ENCODE measurements around the gene SSB. TPM values are rescaled to one million over a fixed set of nuclear protein-coding genes. Genes with fewer than 3 reads are reported as not detected.
"Not testable (repeated sequence)": the region's sequence is repeated elsewhere in the genome, so short reads cannot be mapped to it uniquely, and the experiment has no call there.

SSB gene
- total and polyA plus RNA-seq, 8 donors = 30.7 to 94.2 (median 55.4) TPM

DNA sequence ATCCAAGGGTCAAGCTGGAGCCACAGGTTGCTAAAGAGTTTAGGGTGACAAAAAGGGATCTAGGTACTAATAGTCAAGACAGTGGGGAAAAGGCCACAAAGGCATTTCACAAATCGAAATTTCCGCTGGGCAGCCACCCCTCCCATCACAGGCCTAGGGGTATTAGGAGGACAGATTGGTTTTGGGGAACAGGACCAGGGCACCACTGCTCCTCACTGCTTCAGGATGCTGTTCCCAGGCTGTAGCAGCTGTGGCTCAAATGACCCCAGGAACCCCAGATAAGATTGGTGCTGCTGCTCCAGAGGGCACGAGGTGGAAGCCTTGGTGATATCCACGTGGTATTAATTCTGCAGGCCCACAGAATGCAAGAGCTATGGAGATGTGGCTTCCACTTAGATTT lies 42.3 kb upstream of the SSB start:
- WGBS, 5 donors = 75 to 88% (median 80%) methylated on average over 3 to 4 of the region's 4 CpGs
- H3K4me1 ChIP-seq = peaks cover 0 to 2% (median under 1%) of the 10 kb centered on the region in 4 donors
- TF ChIP-seq CTCF (IDR thresholded peaks at IDR 0.05) (no peak), POLR2A (IDR thresholded peaks at IDR 0.05) (no peak), EP300 (IDR thresholded peaks at IDR 0.05) (no peak), POLR2AphosphoS5 (IDR thresholded peaks at IDR 0.05) (no peak)
- H3K9me3 ChIP-seq = no peaks in the 10 kb centered on the region
- H3K36me3 ChIP-seq = peaks cover 0 to 3% (median 0%) of the 10 kb centered on the region in 4 donors
- H3K27me3 ChIP-seq = no peaks in the 10 kb centered on the region
- H3K4me3 ChIP-seq = no peak overlapping the region
- intact Hi-C loops (cut with DNase I; ENCODE audit: low total_unique reads) = no loop called here
- DNase-seq = no peak
- H3K27ac ChIP-seq = no peak overlapping the region

DNA sequence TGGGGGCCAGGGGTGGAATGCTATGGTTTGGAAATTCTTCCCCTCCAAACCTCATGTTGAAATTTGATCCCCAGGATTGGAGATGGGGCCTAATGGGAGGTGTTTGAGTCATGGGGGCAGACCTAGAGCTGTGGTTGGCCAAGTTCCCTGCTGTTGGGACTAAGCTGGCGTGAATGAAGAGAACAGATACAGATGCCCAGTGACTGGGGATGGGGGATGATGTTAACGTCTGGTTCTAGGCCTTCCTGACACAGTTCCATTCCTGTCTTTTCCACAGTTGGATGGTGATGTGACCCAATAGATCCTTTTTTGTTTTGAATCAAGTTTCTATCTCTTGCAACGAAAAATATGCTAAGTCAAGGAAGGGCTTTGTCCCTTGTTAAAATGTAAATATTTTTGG lies 41.3 kb upstream of the SSB start:
- DNase-seq = no peak
- Histone ChIP-seq H3K27ac (no peak overlapping the region), H3K36me3 (no peaks in the 10 kb centered on the region), H3K27me3 (no peaks in the 10 kb centered on the region), H3K4me3 (no peak overlapping the region), H3K4me1 (peaks cover 0 to 9% (median 6%) of the 10 kb centered on the region in 4 donors), H3K9me3 (no peaks in the 10 kb centered on the region)
- TF ChIP-seq EP300 (IDR thresholded peaks at IDR 0.05) (no peak), CTCF (IDR thresholded peaks at IDR 0.05) (no peak), POLR2AphosphoS5 (IDR thresholded peaks at IDR 0.05) (no peak), POLR2A (IDR thresholded peaks at IDR 0.05) (no peak)
- intact Hi-C loops (cut with DNase I; ENCODE audit: low total_unique reads) = no loop called here
- 60 to 82% (median 80%) methylated on average over 3 of the region's 3 CpGs for WGBS, 5 donors

- 94 to 100% (median 97%) methylated on average over 2 of the region's 2 CpGs for WGBS, 5 donors
- no peak for DNase-seq
- intact Hi-C loops (cut with DNase I; ENCODE audit: low total_unique reads) = no loop called here
- Histone ChIP-seq H3K36me3 (no peaks in the 10 kb centered on the region), H3K27me3 (no peaks in the 10 kb centered on the region), H3K27ac (no peak overlapping the region), H3K4me3 (no peak overlapping the region), H3K9me3 (no peaks in the 10 kb centered on the region), H3K4me1 (peaks cover 0 to 9% (median 6%) of the 10 kb centered on the region in 4 donors)
- TF ChIP-seq EP300 (IDR thresholded peaks at IDR 0.05) (no peak), CTCF (IDR thresholded peaks at IDR 0.05) (no peak), POLR2AphosphoS5 (IDR thresholded peaks at IDR 0.05) (no peak), POLR2A (IDR thresholded peaks at IDR 0.05) (no peak)
Observed at GRCh38 chr2:169757778-169758177, 40.9 kb upstream of the SSB start.

DNA sequence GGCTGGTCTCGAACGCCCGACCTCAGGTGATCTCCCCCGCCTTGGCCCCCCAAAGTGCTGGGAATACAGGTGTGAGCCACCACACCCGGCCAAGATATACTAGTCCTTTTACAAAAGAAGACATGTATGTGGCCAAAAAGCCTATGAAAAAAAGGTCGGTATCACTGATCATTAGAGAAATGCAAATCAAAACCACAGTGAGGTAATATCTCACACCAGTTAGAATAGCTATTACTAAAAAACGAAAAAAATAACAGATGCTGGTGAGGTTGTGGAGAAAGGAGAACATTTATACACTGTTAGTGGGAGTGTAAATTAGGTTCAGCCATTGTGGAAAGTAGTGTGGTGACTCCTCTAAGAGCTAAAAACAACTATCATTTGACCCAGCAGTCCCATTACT lies 38.7 kb upstream of the SSB start:
- Histone ChIP-seq H3K27ac (no peak overlapping the region), H3K27me3 (no peaks in the 10 kb centered on the region), H3K9me3 (no peaks in the 10 kb centered on the region), H3K4me3 (no peak overlapping the region), H3K4me1 (peaks cover 0 to 9% (median 6%) of the 10 kb centered on the region in 4 donors), H3K36me3 (no peaks in the 10 kb centered on the region)
- WGBS, 5 donors = 66 to 72% (median 68%) methylated on average over 6 to 7 of the region's 7 CpGs
- intact Hi-C loops (cut with DNase I; ENCODE audit: low total_unique reads) = no loop called here
- TF ChIP-seq POLR2AphosphoS5 (IDR thresholded peaks at IDR 0.05) = no peak
- no peak for TF ChIP-seq POLR2A (IDR thresholded peaks at IDR 0.05)
- TF ChIP-seq EP300 (IDR thresholded peaks at IDR 0.05) = no peak
- DNase-seq = no peak

GRCh38 chr2:169760798-169761197 lies 37.9 kb upstream of the SSB start:
- DNase-seq; H3K27me3 ChIP-seq; H3K36me3 ChIP-seq; H3K27ac ChIP-seq; H3K4me3 ChIP-seq; intact Hi-C loops (cut with DNase I; ENCODE audit: low total_unique reads); H3K9me3 ChIP-seq; H3K4me1 ChIP-seq: not testable (repeated sequence)
- 82 to 96% (median 93%) methylated on average over 3 of the region's 3 CpGs for WGBS, 5 donors
